Stimulated activated memory B cell treated with anti-CD40 and anti-IgM and Interleukin-4, amounts not matched to agents 10 μg/mL and 1 μg/mL and 100 μg/mL, for 72 hours (primary cell): ENCODE results near the gene SALL2.
"Not testable (repeated sequence)": the region's sequence is repeated elsewhere in the genome, so short reads cannot be mapped to it uniquely, and the experiment has no call there.

ENCODE experiments used
- ATAC-seq: fragments of 150-1000 bp; cut with Tn5 transposase; 2 replicates; pipeline ENCODE4 v1.10.0; 2021
- H3K27ac Mint-ChIP-seq: one replicate; pipeline ENCODE4 v1.8.0; 2022; ENCODE audit warnings: mild to moderate bottlenecking, mixed read lengths
- H3K27me3 Mint-ChIP-seq: one replicate; pipeline ENCODE4 v1.8.0; 2022; ENCODE audit warnings: mixed read lengths
- H3K36me3 Mint-ChIP-seq: one replicate; pipeline ENCODE4 v1.8.0; 2022; ENCODE audit warnings: mixed read lengths
- H3K4me1 Mint-ChIP-seq: one replicate; pipeline ENCODE4 v1.8.0; 2022; ENCODE audit warnings: mixed read lengths
- H3K4me3 Mint-ChIP-seq: one replicate; pipeline ENCODE4 v1.8.0; 2022; ENCODE audit warnings: mild to moderate bottlenecking, moderate library complexity, mixed read lengths
- H3K9me3 Mint-ChIP-seq: one replicate; pipeline ENCODE4 v1.8.0; 2022; ENCODE audit warnings: mixed read lengths

Gene SALL2

GRCh38 chr14:21525962-21526671 is at the start of gene SALL2:
TSS of gene SALL2 (minus strand) at chr14:21526346. CDS start at chr14:21526127, 219 bp downstream.
- H3K4me1 Mint-ChIP-seq = peaks cover 6% of the 10 kb centered on the region
- peak; percentile 51 for ATAC-seq
- no peaks in the 10 kb centered on the region for H3K27me3 Mint-ChIP-seq
- peak within 1 kb of the TSS; percentile 62 for H3K27ac Mint-ChIP-seq
- no peaks in the 10 kb centered on the region for H3K36me3 Mint-ChIP-seq
- H3K9me3 Mint-ChIP-seq = no peaks in the 10 kb centered on the region
- peak within 1 kb of the TSS; percentile 68 for H3K4me3 Mint-ChIP-seq

GRCh38 chr14:21575661-21576060 is 49.5 kb upstream of the SALL2 start:
- peaks cover 26% of the 10 kb centered on the region for H3K27me3 Mint-ChIP-seq
- H3K4me3 Mint-ChIP-seq = no peak overlapping the region
- H3K4me1 Mint-ChIP-seq = no peaks in the 10 kb centered on the region
- peaks cover 7% of the 10 kb centered on the region for H3K9me3 Mint-ChIP-seq
- ATAC-seq = no peak
- no peaks in the 10 kb centered on the region for H3K36me3 Mint-ChIP-seq
- H3K27ac Mint-ChIP-seq = no peak overlapping the region

GRCh38 chr14:21572604-21573003 is 46.5 kb upstream of the SALL2 start:
- no peak overlapping the region for H3K4me3 Mint-ChIP-seq
- peaks cover 7% of the 10 kb centered on the region for H3K9me3 Mint-ChIP-seq
- no peaks in the 10 kb centered on the region for H3K36me3 Mint-ChIP-seq
- no peak for ATAC-seq
- no peak overlapping the region for H3K27ac Mint-ChIP-seq
- H3K4me1 Mint-ChIP-seq = no peaks in the 10 kb centered on the region
- H3K27me3 Mint-ChIP-seq = peaks cover 42% of the 10 kb centered on the region

- no peaks in the 10 kb centered on the region for H3K36me3 Mint-ChIP-seq
- peaks cover 6% of the 10 kb centered on the region for H3K4me1 Mint-ChIP-seq
- no peak overlapping the region for H3K27ac Mint-ChIP-seq
- no peak for ATAC-seq
- no peaks in the 10 kb centered on the region for H3K27me3 Mint-ChIP-seq
- H3K9me3 Mint-ChIP-seq = no peaks in the 10 kb centered on the region
- H3K4me3 Mint-ChIP-seq = no peak overlapping the region
Observed at GRCh38 chr14:21558703-21559170, 32.6 kb upstream of the SALL2 start.

- Mint-ChIP-seq H3K36me3 (no peaks in the 10 kb centered on the region), H3K27me3 (peaks cover 9% of the 10 kb centered on the region), H3K4me1 (peaks cover 6% of the 10 kb centered on the region), H3K9me3 (no peaks in the 10 kb centered on the region), H3K27ac (no peak overlapping the region), H3K4me3 (peak overlapping the region; percentile 1)
- peak; percentile 64 for ATAC-seq
Observed at GRCh38 chr14:21557084-21557901, 31.1 kb upstream of the SALL2 start.

- no peak for ATAC-seq
- Mint-ChIP-seq H3K4me3 (no peak overlapping the region), H3K9me3 (no peaks in the 10 kb centered on the region), H3K36me3 (no peaks in the 10 kb centered on the region), H3K4me1 (peaks cover 6% of the 10 kb centered on the region), H3K27me3 (peaks cover 10% of the 10 kb centered on the region), H3K27ac (no peak overlapping the region)
Observed at GRCh38 chr14:21556378-21557083, 30.4 kb upstream of the SALL2 start.

- H3K9me3 Mint-ChIP-seq = no peaks in the 10 kb centered on the region
- H3K27me3 Mint-ChIP-seq = peaks cover 10% of the 10 kb centered on the region
- H3K36me3 Mint-ChIP-seq = no peaks in the 10 kb centered on the region
- H3K27ac Mint-ChIP-seq = no peak overlapping the region
- H3K4me3 Mint-ChIP-seq = no peak overlapping the region
- no peak for ATAC-seq
- peaks cover 6% of the 10 kb centered on the region for H3K4me1 Mint-ChIP-seq
Observed at GRCh38 chr14:21553266-21553665, 27.1 kb upstream of the SALL2 start.

GRCh38 chr14:21544588-21544987 is 18.4 kb upstream of the SALL2 start:
- H3K27me3 Mint-ChIP-seq = peaks cover 17% of the 10 kb centered on the region
- not testable (repeated sequence) for H3K4me1 Mint-ChIP-seq, H3K36me3 Mint-ChIP-seq, ATAC-seq, H3K9me3 Mint-ChIP-seq, H3K4me3 Mint-ChIP-seq, H3K27ac Mint-ChIP-seq

- no peak overlapping the region for H3K27ac Mint-ChIP-seq
- H3K9me3 Mint-ChIP-seq = no peaks in the 10 kb centered on the region
- H3K36me3 Mint-ChIP-seq = no peaks in the 10 kb centered on the region
- no peak overlapping the region for H3K4me3 Mint-ChIP-seq
- ATAC-seq = no peak
- peaks cover 23% of the 10 kb centered on the region for H3K27me3 Mint-ChIP-seq
- H3K4me1 Mint-ChIP-seq = no peaks in the 10 kb centered on the region
Observed at GRCh38 chr14:21543963-21544362, 17.8 kb upstream of the SALL2 start.

GRCh38 chr14:21543521-21543960 is 17.4 kb upstream of the SALL2 start:
- Mint-ChIP-seq H3K4me3 (no peak overlapping the region), H3K4me1 (no peaks in the 10 kb centered on the region), H3K36me3 (no peaks in the 10 kb centered on the region), H3K9me3 (no peaks in the 10 kb centered on the region), H3K27me3 (peaks cover 27% of the 10 kb centered on the region), H3K27ac (no peak overlapping the region)
- ATAC-seq = no peak

- H3K27me3 Mint-ChIP-seq = peaks cover 42% of the 10 kb centered on the region
- ATAC-seq = no peak
Observed at GRCh38 chr14:21541413-21542074, 15.4 kb upstream of the SALL2 start.

GRCh38 chr14:21539189-21539940 is 13.2 kb upstream of the SALL2 start:
- Mint-ChIP-seq H3K4me1 (peaks cover 13% of the 10 kb centered on the region), H3K27me3 (peaks cover 64% of the 10 kb centered on the region), H3K4me3 (no peak overlapping the region), H3K9me3 (no peaks in the 10 kb centered on the region), H3K27ac (no peak overlapping the region), H3K36me3 (no peaks in the 10 kb centered on the region)
- ATAC-seq = no peak

More at GRCh38 chr14:21541413-21542074, 15.4 kb upstream of the SALL2 start:
- Mint-ChIP-seq H3K36me3 (no peaks in the 10 kb centered on the region), H3K9me3 (no peaks in the 10 kb centered on the region), H3K27ac (no peak overlapping the region), H3K4me3 (no peak overlapping the region), H3K4me1 (peaks cover 9% of the 10 kb centered on the region)

GRCh38 chr14:21537090-21537424 is 10.9 kb upstream of the SALL2 start:
- H3K9me3 Mint-ChIP-seq = no peaks in the 10 kb centered on the region
- H3K36me3 Mint-ChIP-seq = no peaks in the 10 kb centered on the region
- peak overlapping the region; percentile 22 for H3K4me3 Mint-ChIP-seq
- peaks cover 55% of the 10 kb centered on the region for H3K27me3 Mint-ChIP-seq
- H3K4me1 Mint-ChIP-seq = peaks cover 13% of the 10 kb centered on the region
- ATAC-seq = no peak
- H3K27ac Mint-ChIP-seq = no peak overlapping the region

GRCh38 chr14:21536418-21537089 is 10.4 kb upstream of the SALL2 start:
- Mint-ChIP-seq H3K27me3 (peaks cover 55% of the 10 kb centered on the region), H3K4me1 (peaks cover 13% of the 10 kb centered on the region), H3K9me3 (no peaks in the 10 kb centered on the region), H3K27ac (no peak overlapping the region), H3K36me3 (no peaks in the 10 kb centered on the region), H3K4me3 (peak overlapping the region; percentile 22)
- ATAC-seq = no peak
